ENCODE measurements around the gene ADGRB3.
"Not testable (repeated sequence)": the region's sequence is repeated elsewhere in the genome, so short reads cannot be mapped to it uniquely, and the experiment has no call there.

Gene ADGRB3

DNA sequence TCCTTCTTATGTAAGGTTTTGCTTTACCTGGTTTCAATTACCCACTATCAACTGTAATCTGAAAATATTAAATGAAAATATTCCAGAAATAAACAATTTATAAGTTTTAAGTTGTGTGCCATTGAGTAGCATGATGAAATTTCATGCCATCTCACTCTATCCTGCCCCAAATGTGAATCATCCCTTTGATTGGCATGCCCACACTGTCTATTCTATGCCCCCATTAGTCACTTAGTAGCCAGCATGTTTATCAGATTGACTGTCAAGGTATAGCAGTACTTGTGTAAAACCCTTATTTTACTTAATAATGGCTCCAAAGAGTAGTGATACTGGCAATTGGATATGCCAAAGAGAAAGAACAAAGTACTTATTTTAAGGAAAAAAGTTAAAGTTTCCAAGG is 403.8 kb downstream of the ADGRB3 start:
- DNase-seq (ENCODE audit: low read depth), result no peak

DNA sequence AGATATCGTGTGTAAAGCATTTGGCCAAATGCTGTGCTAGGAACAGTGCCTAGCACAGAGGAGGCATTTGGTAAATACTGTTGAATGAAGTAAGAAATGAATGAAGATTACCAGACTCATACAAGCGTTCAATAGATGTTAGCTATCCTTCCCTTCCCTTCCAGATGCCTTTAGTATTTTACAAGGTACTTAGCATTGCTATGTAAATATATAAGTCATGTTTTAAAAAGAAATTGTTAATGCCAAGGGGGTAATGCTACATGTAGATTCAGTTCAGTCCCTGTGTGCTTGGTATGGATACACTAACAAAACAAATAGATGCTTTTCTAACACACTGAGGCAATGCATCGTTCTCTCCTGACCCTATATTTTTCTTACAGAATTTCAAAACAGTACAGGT is 407.2 kb downstream of the ADGRB3 start:
- DNase-seq (ENCODE audit: low read depth), result no peak

DNA sequence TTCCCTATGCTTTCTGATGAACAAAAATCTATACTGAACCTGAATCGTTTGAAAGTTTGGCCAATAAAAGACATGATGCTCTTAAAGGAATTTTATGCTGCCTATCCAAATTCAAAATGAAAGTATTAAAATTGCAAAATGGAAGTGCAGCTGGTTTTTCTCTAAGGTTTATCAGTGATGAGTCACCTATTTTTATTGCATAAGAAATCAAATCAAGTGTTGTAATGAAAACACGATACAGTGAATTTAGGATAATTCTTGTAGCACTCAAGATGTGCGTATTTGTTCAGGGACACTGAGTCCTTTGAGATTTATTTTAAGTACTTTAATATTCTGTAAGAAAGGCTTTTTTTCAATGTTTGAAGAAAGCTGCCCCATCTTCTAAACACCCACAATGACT is 409.5 kb downstream of the ADGRB3 start:
- DNase-seq (ENCODE audit: low read depth), result no peak

DNA sequence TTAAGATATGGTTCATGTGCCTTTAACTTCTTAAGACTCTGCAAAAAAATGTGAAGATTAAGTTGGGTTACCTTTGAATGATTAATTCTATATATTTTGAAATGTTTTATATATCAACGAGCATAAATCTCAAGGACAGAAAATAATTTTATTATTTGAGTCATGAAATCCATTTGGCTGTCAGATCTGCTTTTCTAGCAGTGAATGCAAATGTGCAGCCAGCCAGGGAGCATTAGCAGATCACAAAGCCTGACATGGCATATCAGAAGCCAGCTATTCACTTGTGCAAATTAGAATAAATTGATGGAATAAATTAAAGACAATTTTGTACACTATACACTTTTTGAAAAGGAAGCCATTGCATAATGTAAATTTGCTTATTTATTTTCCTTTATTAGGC is 424.3 kb downstream of the ADGRB3 start:
- DNase-seq (ENCODE audit: low read depth), result no peak

DNA sequence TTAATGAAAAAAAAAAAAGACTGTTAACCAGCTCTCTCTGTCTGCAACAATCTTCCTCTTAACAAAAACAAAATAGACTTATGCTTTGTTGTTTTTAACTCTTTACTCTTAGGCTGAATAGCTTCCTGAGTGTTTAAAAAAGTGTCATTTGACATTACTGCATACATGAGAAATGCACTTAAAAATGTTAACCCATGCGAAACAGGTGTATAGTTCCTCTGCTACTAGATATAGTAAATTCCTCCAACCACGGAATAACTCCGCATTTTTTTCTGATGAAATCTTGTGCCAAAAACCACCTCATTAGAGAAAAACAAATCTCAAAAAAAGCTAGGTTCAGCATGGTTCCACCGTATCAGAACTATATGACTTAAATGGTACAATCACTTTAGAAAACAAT is 426.0 kb downstream of the ADGRB3 start:
- DNase-seq (ENCODE audit: low read depth), result no peak

DNA sequence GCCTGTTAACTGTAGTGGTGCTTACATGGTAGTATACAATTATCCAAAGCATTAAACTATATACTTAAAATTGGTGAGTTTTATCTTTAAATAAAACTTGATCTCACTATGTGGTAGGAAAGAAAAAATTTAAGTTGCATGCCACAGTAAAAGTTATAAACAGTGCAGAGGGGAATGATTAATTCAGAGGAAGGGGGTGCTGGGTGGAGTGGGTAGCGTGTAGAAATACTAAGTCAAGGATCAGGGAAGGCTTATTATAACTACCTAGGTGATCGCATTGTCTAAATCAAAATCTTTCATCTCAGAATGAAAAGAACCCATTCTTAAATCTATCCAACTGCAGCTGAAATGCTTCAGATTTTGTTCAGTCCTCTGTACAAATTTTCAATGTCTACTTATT is 428.3 kb downstream of the ADGRB3 start:
- DNase-seq (ENCODE audit: low read depth), result no peak

DNA sequence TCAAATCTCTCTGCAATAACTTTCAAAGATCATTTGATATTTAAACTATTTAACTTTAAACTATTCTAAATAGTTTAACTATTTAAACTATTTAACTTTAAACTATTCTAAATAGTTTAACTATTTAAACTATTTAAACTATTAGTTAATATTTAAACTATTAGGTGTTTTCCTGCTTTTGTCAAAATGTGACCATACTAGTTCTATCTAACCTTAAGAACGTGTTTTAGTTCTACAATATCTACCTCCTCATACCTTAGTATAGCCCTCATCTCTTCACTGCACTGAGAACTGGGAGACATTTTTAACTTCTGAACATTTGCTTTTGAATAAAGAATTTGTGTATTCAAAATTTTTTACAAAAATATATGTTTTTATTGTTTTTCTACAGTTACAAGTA is 429.1 kb downstream of the ADGRB3 start:
- DNase-seq (ENCODE audit: low read depth), result no peak

DNA sequence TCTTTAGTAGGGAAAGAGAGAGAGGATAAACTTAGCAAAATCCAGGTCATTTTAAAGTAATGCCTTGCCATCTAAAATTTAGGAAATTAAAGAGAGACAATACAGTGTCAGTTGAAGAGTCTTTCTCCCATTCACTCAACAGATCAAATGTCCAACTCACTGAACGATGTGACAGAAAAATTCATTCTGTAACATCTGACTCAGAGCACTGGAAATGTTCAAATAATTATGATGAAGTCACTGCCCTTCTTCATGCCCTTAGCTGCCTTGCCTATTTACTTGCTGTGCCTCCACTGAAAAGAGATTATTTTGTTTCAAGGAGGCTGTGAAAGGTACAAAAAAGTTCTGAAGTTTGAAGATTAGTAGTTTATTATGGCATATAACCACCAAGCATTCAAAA is 434.8 kb downstream of the ADGRB3 start:
- no peak for DNase-seq (ENCODE audit: low read depth)

DNA sequence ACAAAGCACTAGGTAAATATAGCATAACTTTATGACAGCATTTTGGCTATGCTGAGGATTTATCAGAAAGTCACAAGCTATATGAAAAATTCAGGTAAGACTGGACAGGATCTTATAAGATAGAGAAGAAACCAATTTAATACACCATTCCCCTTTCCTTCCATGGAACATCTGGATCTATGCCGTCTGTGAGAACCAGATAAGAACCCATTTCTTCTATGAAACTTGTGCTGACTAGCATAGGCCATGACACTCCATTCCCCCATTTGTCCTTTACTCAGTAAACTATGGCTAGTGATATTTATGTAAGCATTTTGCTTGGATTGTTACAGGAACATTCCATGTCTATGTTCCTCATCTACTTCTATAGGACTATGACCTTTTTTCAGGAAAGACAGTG is 437.7 kb downstream of the ADGRB3 start:
- DNase-seq (ENCODE audit: low read depth), result no peak

DNA sequence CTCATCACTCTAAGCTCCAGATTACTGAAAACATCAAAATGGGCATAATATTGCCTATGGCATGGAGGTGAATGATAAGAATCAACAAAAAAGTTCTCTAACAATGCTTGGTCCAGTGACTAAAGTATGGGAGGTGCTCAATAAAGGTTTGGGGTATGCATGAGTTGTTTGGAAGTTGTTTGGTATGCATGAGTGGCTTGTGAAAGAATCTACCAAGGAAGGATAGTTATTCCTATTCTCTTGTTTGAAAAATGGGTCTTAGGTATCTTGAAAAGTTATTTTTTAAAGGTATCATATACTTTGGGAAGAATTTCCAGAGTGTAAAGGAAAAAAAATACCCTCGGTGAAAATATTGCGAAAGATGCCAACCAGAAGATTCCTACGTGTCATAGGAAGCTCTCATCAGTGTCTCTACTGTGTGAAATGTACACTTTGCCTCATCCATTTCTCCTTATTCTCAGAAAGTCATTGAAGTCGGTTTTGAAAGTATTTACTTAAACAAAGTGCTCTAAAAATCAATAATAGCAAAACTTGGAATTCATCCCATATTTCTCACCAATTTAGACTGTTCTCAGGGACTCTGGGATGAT is 449.8 kb downstream of the ADGRB3 start:
- peak; percentile 14 for DNase-seq (ENCODE audit: low read depth)

DNA sequence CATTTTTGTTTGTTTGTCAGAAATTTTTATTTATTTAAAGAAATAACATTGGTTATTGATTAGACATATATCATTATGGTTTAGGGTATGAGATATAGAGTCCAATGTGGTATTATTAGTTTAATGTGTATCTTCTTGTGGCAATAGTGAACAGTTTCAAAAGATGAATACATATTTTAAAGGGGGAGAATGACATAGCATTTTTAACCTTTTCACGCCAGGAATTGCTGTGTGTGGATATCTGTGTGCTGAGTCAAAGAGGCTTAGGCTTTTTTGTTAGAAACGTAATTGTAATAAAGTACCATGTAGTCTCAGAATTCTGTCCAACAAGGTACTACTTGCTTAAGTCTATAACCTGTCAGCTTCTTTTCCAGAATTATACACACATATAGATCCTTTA is 451.6 kb downstream of the ADGRB3 start:
- no peak for DNase-seq (ENCODE audit: low read depth)

DNA sequence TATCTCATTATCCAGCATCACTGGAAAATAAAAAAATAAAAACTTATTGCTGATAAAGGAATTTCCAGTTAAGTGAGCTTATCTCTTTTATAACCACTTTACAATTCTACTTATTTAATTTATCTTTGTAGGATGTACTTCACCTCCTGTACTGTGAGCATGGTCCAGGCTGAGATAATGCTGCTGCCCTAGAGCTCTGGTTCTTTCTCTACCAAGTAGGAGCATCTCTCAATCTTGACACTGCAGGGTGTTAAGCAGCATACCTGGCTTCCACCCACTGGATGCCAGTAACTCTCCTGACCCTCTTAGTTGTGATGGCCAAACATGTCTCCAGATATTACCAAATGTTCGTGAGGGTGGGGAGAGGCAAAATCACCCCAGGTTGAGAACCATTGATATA is 454.5 kb downstream of the ADGRB3 start:
- DNase-seq (ENCODE audit: low read depth), result no peak

DNA sequence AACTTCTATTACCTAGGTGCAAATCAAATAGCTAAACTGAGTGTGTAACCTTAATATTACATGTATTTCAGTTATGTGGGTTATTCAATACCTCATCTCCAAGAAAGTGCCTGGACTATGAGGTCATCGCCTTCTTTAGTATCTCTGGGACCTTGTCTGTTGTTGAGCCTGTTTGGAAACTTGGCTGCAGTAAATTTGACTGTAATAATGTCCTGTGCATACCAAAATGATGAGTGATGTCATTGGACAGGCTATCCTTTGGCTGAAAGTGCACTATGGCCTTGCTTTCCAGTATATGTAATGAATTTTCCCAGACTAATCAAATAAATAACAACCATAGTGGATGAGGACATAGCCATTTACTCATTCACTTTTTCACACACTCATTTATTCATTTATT is 455.1 kb downstream of the ADGRB3 start:
- DNase-seq (ENCODE audit: low read depth), result peak; percentile 83

DNA sequence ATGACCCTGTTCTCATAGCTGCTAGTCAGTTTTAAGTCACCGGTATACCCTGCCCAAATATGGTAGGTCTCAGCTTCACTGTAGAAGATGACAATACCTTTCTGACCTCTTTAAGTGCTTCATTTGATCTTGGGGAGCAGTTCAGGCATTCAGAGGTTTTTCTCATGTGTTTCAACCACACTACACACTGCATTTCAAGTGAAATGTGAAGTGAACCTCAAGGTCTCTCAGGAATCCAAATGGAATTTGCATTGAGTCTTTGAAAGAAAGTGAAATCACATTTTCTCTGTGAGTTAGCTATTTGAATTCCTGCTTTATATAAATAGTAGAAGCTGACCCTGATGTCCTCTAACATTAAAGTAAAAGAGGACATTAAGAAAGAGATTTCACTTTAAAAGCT is 461.6 kb downstream of the ADGRB3 start:
- no peak for DNase-seq (ENCODE audit: low read depth)

DNA sequence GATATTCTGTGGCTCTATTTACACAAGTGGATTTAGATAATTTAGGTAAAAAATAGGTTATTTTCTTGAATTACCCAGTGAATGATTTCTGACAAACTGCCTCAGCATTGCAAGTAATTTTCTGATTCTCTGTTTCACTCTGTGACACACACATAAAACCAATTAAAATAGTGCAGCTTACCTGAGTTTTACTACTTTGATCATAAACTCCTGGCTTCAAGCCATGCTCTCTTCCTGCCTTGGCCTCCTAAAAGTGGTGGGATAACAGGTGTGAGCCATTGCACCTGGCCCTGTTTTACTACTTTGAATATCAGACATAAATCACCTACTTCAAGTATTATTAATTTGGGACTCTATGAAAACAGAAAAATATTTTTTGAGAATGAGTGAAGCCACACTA is 462.9 kb downstream of the ADGRB3 start:
- DNase-seq (ENCODE audit: low read depth), result no peak

DNA sequence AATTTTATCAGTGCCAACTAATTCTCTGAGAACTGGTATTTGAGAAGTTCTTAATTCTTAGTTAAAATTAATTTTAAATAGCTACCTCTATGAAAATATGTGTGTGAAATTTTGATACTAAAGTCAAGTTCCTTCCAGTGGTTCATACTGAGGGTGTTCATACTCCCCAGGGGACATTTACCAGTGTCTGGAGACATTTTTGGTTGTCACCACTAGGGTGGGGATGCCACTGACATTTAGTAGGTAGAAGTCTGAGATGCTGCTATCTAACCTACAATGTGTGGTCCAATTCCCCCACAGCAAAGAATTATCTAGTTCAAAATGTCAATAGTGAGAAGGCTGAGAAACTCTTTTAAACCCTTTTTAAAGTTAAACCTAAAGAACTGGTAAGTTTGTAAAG is 463.8 kb downstream of the ADGRB3 start:
- no peak for DNase-seq (ENCODE audit: low read depth)

DNA sequence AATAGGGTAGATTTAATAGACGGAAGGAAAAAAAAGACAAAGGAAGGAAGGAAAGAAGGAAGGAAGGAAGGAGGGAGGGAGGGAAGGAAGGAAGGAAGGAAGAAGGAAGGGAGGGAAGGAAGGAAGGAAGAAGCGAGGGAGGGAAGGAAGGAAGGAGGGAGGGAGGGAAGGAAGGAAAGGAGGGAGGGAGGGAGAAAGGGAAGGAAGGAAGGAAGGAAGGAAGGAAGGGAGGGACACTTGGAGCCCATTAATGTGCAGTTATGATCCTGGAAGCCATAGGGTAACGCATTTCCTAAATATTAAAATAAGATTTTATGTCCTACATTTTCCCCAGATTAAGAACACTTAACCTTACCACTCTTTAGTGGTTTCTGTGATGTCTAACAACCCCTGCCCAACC is 465.7 kb downstream of the ADGRB3 start:
- DNase-seq (ENCODE audit: low read depth), result no peak

DNA sequence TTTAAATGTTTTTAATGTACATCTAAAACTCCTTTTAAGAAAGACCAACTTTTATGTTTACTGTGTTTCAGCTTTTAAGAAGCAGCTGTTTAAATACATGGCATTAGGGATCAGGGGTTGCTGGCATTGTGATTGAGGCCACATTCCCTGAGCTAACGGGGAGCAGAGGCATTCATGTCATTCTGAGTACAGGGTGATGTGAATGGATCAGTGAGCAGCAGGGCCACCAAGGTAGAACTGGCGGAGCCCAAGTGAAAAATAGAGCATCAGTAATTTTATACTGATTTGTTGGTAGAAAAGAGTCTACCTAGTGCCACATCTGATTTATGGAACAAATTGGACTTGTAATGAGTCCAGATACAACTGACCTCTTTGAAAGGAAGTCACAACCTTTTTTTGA is 467.3 kb downstream of the ADGRB3 start:
- no peak for DNase-seq (ENCODE audit: low read depth)

DNA sequence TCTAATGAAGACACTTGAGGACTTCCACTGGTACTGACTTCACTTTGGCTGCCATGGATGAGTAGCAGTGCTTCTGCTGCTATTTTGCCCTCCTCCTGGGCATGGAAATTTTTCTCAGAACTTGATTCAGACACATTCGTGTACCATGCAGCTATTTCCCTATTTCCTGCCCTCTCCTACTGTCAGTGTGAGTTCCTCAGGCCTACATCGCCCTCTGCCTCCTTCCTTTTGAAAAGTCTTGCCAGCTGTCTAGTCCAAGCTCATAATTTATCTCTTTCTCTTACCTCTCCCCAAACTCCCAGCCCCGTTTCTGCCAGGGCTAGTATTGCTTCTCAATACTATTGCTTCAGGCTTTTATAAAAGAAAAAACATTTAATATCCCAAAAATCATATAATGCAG is 470.2 kb downstream of the ADGRB3 start:
- DNase-seq (ENCODE audit: low read depth), result no peak

DNA sequence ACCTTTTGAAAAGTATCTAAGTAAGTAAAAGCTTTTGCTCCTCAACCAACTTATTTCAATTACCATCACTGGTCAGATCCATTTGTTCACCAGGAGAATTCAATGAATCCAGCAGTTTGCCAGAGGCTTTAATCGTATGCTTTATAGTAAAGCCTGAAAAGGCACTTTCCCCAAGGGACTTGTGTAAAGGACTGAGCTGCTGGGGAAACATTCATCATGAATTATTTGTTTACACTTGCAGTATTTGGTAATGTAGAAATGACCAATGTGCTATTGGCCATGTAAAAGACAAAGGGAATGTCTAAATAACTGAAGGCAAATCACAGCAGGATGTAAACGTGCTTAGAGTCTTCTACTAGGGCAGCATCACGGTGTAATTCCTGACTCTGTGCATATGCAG is 471.4 kb downstream of the ADGRB3 start:
- no peak for DNase-seq (ENCODE audit: low read depth)

DNA sequence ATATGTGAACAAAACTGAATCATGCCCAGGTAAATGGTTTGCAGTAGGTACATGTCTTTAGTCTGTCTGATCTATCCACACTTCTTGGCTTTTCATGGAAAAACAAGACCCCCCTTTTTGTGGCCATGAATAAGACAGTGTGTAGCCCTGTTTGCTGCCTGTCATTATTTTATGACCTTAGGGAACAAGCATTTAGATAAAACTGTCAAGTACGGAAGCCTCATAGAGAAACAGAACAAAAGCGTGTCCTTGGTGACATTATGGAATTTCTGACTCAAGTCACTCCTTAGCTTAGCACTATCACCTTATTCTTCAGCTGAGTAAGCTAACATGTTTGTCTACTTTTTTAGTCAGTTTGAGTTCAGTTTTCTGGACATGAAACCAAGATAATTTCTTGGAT is 476.2 kb downstream of the ADGRB3 start:
- DNase-seq (ENCODE audit: low read depth), result no peak

DNA sequence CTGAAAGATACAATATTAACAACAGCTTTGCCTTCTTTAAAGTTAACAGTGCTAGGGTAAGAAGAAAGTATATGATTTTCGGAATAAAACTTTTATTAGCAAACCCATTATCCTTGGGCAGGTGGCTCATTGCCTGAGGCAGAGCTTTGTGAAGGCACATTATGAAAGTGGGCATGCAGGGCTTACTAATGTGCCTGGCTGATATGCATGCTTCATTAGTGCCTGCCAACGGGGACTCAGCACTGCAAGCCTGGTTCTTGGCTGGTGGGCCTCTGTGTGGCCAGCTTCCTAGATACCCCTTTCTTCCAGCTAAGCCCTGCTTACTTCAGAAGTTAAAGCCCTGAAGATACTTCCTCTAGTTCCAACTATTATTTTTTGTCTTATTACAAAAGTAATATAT is 481.6 kb downstream of the ADGRB3 start:
- no peak for DNase-seq (ENCODE audit: low read depth)

DNA sequence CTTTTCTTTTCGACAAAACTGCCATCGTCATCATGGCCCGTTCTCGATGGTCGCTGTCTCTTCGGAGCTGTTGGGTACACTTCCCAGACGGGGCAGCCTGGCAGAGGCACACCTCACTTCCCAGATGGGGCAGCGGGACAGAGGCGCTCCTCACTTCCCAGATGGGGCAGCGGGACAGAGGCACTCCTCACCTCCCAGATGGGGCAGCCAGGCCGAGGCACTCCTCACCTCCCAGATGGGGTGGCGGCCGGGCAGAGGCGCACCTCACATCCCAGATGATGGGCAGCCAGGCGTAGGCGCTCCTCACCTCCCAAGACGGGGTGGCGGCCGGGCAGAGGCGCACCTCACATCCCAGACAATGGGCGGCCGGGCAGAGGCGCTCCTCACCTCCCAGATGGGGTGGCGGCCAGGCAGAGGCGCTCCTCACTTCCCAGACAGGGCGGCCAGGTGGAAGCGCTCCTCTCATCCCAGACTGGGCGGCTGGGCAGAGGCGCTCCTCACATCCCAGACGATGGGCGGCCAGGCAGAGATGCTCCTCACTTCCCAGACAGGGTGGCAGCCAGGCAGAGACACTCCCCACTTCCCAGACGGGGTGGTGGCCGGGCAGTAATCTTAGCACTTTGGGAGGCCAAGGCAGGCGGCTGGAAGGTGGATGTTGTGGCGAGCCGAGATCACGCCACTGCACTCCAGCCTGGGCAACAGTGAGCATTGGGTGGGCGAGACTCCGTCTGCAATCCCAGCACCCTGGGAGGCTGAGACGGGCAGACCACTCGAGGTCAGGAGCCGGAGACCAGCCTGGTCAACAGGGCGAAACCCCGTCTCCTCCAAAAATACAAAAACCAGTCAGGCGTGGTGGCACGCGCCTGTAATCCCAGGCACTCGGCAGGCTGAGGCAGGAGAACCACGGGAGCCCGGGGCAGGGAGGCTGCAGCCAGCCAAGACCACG is 486.7 kb downstream of the ADGRB3 start:
- not testable (repeated sequence) for DNase-seq (ENCODE audit: low read depth)

DNA sequence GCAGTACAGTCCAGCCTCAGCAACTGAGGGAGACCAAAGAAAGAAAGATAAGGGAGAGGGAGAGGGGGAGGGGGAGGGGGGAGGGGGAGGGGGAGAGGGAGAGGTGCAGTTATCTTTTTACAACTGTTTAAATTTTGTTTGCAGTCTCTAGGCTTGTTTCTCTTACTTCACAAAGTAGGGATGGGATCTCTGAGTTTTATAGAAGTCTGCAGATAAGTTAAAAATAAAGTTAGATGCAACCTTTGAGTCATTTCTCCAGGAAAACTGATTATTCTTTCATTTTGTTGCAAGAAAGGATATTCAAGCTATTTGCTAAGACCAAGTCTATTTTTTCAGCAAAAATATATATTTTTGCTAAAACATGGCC is 487.3 kb downstream of the ADGRB3 start:
- no peak for DNase-seq (ENCODE audit: low read depth)
